Brain pericyte (primary cell): ENCODE measurements around the gene LCORL.
"Not testable (repeated sequence)": the region's sequence is repeated elsewhere in the genome, so short reads cannot be mapped to it uniquely, and the experiment has no call there.

Experiments used
- DNase-seq: peaks from one replicate; pipeline ENCODE4 v3.0.0-alpha.2; 2012; ENCODE audit warnings: low read depth, low spot score

LCORL gene

DNA sequence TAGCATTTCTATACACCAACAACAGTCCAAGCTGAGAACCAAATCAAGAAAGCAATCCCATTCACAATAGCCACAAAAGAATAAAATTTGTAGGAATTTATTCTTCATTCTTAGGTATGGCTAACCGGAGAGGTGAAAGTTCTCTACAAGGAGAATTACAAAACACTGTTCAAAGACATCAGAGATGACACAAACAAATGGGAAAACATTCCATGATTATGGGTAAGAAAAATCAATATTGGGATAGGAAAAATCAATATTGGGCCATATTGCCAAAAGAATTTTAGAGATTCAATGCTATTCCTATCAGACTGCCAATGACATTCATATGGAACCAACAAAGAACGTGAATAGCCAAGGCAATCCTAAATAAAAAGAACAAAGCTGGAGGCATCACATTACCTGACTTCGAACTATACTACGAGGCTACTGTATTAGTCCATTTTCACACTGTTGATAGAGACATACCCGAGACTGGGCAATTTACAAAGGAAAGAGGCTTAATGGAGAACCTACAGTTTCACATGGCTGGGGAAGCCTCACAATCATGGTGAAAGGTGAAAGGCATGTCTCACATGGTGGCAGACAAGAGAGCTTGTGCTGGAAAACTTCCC lies 161.7 kb downstream of the LCORL start:
- DNase-seq = no peak

DNA sequence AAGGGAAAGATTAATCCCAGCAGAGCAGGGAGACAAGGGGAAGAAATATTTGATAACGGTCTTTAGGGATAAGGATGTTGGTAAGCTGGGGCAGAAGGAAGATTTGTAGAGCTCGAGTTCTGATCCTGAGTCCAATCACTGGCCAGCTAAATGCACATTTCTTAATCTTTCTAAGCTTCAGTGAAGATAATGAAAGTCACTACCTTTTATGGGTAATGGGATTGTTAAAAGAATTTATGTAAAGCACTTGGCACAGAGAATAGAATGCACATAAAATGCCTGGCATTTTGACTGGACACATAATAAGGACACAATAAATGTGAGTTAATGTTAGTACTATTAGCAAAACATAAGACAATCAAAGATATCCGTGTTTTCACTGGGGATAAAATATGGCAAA lies 167.5 kb downstream of the LCORL start:
- no peak for DNase-seq

DNA sequence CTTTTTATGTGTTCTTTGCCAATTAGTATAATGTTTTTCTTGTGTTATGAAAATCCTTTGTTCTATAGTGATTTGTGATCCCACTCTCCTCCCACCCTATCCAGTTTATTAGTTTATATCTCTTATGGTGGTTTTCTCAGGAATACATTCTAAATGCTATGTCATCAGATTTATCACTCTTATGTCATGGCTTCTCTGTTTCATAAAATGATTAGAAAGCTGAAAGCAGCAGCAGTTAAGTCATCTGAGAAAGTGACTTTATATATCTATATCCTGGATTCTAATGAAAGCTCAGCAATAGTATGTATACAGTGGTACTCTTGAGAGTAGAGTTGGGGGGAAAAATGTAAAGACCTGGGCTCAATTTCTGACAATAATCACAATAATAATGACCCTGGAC lies 169.6 kb downstream of the LCORL start:
- no peak for DNase-seq

DNA sequence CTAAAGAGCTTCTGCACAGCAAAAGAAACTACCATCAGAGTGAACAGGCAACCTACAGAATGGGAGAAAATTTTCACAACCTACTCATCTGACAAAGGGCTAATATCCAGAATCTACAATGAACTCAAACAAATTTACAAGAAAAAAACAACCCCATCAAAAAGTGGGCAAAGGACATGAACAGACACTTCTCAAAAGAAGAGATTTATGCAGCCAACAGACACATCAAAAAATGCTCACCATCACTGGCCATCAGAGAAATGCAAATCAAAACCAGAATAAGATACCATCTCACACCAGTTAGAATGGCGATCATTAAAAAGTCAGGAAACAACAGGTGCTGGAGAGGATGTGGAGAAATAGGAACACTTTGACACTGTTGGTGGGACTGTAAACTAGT lies 171.3 kb downstream of the LCORL start:
- not testable (repeated sequence) for DNase-seq

DNA sequence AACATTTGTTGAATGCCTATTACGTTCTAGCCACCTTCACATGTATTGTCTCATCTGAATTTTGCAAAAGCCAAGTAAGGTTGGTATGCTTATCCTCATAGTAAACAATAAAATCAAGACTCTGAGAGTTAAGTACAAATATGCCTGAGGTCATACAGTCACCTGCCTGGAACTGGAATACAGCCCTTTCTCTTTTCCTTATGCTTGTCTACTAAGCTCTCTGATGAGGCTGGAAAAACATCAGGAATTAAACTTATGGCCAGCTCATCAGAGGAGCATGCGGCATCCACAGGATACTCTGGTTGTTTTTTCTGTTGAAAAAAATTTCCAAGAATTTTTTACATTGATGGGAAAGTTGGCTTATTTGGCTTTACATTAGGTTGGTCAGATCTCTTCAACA lies 175.3 kb downstream of the LCORL start:
- no peak for DNase-seq

DNA sequence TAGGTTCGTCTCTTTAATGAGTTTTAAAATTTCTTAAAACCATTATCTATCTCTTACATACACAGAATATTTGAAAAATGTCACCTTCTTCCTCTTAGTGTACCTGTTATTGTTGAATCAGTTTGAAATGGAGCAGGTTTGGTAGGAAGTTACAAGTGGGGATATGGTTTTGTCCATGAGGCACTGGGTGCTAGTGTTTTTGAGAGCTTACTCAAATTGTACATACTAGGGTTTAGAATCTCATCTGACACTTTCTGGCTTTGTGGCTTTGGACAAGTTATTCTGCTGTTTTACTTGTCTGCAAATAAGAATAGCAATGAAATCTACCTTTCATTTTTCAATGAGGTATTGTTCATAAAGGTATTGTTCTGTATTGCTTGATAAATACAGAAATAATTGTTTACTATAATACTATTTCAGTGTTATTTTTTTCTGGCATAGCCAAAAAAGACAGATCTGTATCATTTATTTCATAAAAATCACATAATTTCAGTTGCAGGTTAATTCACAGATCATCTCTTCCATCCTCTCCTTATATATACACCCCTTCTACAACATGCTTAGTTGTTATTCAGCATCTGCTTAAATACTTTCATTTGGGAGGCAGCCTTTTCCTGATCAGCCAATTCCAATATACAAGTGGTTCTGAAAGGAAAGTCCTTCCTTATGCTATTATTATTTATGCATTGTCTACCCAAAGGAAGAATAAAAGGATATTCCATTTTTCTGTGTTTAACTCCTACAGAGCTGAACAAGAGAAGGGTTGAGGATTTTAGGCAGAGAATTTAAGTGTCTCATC lies 197.5 kb downstream of the LCORL start:
- DNase-seq = no peak

DNA sequence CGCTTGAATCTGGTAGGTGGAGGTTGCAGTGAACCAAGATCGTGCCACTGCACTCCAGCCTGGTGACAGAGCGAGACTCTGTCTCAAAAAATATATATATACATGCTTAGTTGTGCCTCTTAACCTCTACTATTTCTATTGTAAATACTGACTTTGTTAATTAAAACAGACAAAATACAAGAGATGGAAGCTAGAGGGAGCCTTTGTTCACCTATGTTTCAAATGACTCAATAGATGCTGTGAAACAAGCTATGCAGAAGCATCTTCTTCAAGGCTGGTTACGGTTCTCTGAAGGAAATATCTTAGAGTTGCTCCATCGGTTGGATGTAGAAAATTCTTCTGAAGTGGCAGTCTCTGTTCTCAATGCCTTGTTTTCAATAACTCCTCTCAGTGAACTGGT lies 204.5 kb downstream of the LCORL start:
- peak; percentile 59 for DNase-seq

DNA sequence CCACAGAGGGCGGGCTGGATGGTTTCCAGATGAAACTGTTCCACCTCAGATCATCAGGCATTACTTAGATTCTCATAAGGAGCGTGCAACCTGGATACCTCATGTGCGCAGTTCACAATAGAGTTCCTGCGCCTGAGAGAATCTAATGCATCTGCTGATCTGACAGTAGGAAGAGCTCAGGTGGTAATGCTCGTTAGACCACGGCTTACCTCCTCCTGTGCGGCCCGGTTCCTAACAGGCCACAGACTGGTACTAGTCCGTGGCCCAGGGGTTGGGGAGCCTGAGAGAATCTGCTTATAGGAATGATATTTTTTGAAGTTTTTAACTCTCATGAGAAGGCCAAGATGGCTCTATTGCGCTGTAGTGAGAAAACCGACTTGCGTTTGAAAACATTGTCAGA lies 205.4 kb downstream of the LCORL start:
- no peak for DNase-seq

DNA sequence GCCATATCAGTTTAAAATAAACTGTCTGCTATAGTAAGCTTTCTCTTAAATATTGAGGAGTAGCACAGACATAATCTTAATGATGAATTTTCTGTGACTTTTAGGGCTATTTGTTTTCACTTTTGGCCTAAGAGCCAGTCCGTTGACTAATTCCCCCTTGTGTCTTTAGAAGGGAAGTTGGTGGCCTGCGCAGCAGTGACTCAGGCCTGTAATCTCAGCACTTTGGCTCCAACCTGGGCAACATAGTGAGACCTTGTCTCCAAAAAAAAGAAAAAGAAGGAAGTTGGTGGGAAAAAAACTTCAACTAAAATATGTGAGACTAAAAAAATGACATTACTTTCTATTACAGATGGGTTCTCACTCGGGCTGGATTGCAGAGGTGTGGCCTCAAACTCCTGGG lies 207.4 kb downstream of the LCORL start:
- no peak for DNase-seq

DNA sequence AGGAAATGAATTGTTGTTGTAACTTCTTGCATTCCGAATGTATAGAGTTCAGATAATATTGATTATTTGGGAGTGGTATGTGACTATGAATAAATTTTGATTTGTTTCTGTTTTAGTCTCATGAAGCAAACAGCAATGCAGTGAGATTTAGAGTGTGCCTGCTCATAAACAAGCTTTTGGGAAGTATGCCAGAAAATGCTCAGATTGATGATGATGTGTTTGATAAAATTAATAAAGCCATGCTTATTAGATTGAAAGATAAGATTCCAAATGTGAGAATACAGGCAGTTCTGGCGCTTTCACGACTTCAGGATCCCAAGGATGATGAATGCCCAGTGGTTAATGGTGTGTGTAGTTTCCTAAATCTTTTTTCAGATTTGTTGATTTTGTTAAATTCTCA lies 208.8 kb downstream of the LCORL start:
- no peak for DNase-seq

DNA sequence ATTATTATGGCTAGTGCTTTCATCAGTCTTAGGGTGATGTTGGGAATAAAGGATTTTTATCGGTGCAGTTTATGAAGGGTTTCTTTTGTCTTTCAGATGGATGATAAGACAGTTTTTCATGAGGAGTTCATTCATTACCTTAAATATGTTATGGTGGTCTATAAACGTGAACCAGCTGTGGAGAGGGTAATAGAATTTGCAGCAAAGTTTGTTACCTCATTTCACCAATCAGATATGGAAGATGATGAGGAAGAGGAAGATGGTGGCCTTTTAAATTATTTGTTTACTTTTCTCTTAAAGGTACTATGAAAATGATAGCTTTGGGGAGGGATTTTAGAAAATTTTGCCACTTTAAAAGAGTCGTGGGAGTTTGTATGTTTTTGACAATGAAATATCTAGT lies 209.4 kb downstream of the LCORL start:
- DNase-seq = no peak

DNA sequence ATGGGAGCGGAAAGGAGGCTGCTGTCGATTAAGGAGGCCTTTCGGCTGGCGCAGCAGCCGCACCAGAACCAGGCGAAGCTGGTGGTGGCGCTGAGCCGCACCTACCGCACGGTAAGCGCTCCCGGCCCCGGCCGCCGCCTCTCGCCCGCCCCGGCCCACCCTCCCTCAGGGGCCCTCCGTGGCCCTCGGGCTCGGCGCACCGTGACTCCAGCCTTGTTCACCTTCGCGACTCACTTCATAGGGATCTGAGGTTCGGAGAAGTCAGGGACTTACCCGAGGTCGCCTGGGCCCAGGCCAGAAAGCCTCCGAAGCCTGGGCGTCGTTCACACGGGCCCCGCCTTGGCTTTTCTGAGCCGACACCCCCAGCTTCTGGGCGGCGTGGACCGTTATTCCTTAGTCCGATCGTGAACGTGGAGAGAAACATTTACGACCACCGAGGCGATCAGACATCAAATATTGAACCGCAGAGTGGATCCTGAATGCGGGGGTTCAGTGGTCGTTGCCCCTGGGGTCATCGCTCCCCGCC lies 210.4 kb downstream of the LCORL start:
- no peak for DNase-seq

DNA sequence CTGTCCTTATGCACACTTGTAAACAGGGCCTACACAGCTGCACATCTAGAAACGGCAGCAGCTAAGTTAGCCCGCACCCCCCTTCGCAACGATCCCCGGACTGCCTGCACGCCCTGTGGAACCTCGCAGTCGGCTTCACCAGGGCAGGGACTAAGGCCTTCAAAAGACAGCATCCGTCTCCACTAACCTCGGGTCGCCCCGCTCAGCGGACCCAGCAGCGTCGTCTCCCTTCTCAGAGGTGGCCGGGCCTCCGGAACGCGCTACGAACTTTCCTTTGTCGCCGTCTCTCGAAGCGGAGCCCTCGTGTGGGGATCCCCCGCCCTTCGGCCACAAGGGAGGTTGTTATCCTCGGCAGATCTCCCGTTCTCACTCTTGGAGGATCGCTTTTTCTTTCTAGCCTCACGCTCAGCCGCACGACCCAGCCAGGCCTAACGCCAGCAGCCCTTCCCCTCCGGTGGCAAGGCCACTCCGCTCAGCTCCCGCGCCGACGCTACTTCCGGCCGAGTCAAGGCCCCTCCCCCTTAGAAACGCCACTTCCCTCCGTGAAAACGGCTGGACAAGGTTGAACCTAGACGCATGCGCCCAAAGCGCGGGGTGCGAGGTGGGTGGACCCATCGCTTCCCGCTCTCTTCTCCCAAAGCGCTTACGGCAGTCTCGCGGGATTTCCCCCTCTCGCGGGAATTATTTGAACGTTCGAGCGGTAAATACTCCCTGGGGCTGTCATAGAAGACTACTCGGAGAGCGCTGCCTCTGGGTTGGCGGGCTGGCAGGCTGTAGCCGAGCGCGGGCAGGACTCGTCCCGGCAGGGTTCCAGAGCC lies 211.1 kb downstream of the LCORL start, which contains the start of the genes DCAF16 and NCAPG:
TSS of gene DCAF16 (minus strand) at position 498 of the 818 bp plus-strand sequence. CDS start 6,616 bp downstream, outside the sequence.
TSS of gene NCAPG (plus strand) at position 720 of the 818 bp plus-strand sequence. CDS start 99 bp downstream, outside the sequence.
- DNase-seq = peak; percentile 97

DNA sequence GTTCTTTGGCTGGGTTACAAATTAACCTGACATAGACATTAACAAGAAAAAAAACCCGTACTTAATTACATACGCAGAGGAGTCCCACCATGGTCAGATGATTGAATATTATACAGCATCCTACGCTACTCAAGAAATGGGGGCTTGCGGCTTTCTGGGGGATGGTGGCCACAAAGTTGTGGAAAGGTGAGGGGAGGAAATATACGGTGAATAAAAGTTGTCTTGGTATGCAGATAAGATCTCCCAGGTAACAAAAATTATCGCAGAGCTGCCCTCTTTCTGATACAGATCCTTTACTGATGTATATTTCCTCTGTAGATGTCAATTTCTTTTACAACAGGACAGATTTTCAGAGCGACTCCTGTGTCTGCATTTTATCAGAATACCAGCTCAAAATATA lies 211.9 kb downstream of the LCORL start:
- no peak for DNase-seq

DNA sequence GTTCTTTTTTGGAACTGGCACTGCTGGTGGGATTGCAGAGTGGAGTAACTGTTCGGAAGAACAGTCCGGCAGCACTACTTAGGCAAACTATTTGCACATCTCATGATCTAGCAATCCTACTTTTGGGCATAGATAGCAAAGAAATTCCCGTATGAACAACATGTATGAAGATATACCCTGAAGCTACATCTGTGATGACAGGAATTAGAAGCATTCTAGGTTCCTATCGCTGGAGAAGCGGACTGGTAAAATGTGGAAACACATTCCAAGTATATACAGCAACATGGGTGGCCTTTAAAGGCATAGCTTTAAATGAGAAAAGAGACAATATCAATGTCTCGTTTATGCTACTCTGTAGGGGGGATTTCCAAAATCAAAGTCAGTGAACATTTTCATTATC lies 214.1 kb downstream of the LCORL start:
- DNase-seq = no peak

DNA sequence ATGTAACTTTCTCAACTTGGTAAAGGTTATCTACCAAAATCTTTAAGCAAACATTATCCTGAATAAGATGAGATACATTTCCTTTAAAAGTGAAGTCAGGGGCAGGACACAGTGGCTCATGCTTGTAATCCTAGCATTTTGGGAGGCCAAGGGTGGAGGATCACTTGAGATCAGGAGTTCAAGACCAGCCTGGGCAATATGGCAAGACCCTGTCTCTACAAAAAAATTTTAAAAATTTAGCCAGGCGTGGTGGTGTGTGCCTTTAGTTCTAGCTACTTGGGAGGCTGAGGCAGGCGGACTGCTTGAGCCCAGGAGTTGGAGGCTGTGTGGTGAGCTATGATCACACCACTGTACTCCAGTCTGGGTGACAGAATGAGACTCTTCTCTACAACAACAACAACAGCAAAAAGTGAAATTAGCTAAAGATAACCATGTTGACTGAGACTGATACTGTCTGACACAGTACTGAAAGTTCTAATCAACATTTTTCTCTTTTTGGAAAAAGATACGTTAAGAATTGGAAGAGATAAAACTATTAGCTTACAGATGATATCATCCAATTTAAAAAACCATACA lies 215.9 kb downstream of the LCORL start:
- DNase-seq = no peak

DNA sequence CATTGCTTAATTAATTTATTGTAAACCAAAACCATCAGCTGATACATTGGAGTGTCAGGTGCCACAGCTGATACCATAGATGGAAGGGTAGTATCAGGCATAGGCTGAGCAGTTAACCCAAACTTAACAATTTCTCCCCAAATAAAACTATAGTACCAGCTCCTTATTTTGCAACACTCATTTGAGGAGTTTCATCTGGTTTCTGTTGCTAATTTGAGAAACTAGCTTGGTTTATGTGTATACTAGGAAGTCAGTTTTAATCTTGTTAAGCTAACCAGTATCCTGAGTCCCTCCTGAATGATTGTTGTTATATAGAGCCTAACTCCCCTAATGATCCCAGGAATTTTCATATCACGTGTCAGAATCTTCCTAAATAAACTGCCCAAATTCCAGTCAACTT lies 223.7 kb downstream of the LCORL start:
- DNase-seq = no peak

DNA sequence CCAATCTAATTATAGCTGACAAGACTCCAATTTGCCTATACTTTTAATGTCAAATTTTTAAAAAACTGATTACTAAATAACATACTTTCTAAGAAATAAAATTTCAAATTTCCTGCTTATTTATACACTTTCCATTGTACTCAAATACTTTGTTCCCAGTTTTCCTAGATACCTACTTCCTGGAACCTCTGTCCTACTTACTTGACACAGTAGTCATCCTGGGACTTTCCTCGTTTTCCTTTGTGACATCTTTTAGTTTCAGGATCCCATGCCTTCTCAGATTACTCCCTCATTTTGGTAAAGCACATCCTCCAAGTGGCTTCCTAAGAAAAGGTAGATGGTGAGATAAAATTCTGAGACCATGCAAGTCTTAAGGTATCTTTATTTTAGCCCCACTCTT lies 226.8 kb downstream of the LCORL start:
- DNase-seq = no peak
